GM23338 (cell line): ENCODE measurements around the gene NDUFS6. TPM values are rescaled to one million over a fixed set of nuclear protein-coding genes. Genes with fewer than 3 reads are reported as not detected.

Experiments
- ATAC-seq: fragments of 200-7000 bp; cut with Tn5 transposase; 3 replicates; pipeline ENCODE4 v1.9.1; 2020
- DNase-seq: peaks from one replicate; pipeline ENCODE4 v3.0.0-alpha.2; 2015; ENCODE audit warnings: low spot score
- H2AFZ ChIP-seq: fragments of 200-600 bp; sonication (generic); 2 replicates; pipeline ENCODE4 v1.8.0; 2016; ENCODE audit warnings: antibody characterized with exemption, mild to moderate bottlenecking, moderate library complexity
- H3F3A ChIP-seq: fragments of 200-600 bp; sonication (generic); replicated peaks from 2 replicates; pipeline ENCODE4 v1.8.0; 2017; ENCODE audit warnings: antibody characterized with exemption, mixed run types, low read depth
- H3K27ac ChIP-seq: fragments of 200-600 bp; sonication (generic); 2 replicates; pipeline ENCODE4 v1.6.1; 2016; ENCODE audit warnings: low read depth
- H3K27me3 ChIP-seq: fragments of 200-600 bp; sonication (generic); 2 replicates; pipeline ENCODE4 v1.8.0; 2016; ENCODE audit warnings: mild to moderate bottlenecking, mixed run types, moderate library complexity; ENCODE audit not compliant: insufficient read depth
- H3K36me3 ChIP-seq: fragments of 200-600 bp; sonication (generic); 2 replicates; pipeline ENCODE4 v1.8.0; 2016; ENCODE audit warnings: mild to moderate bottlenecking; ENCODE audit not compliant: insufficient read depth
- H3K4me1 ChIP-seq: fragments of 200-600 bp; sonication (generic); 2 replicates; pipeline ENCODE4 v1.8.0; 2016; ENCODE audit warnings: mild to moderate bottlenecking, moderate library complexity; ENCODE audit not compliant: insufficient read depth
- H3K4me2 ChIP-seq: fragments of 200-600 bp; sonication (generic); 2 replicates; pipeline ENCODE4 v1.7.1; 2017; ENCODE audit warnings: mixed run types
- H3K4me3 ChIP-seq: fragments of 200-600 bp; sonication (generic); 2 replicates; pipeline ENCODE4 v1.6.1; 2016; ENCODE audit warnings: mixed run types
- H3K79me2 ChIP-seq: fragments of 200-600 bp; sonication (generic); replicated peaks from 2 replicates; pipeline ENCODE4 v1.8.0; 2017; ENCODE audit warnings: mild to moderate bottlenecking; ENCODE audit not compliant: insufficient read depth
- H3K9me2 ChIP-seq: fragments of 200-600 bp; sonication (generic); 2 replicates; pipeline ENCODE4 v1.8.0; 2017; ENCODE audit not compliant: insufficient read depth
- H4K20me1 ChIP-seq: fragments of 200-600 bp; sonication (generic); replicated peaks from 2 replicates; pipeline ENCODE4 v1.8.0; 2017; ENCODE audit warnings: mild to moderate bottlenecking; ENCODE audit not compliant: insufficient read depth
- H3K27ac Mint-ChIP-seq: 2 replicates; pipeline ENCODE4 v1.8.0; 2020; ENCODE audit warnings: inconsistent platforms, mild to moderate bottlenecking, moderate library complexity, mixed read lengths
- H3K27me3 Mint-ChIP-seq: 3 replicates; pipeline ENCODE4 v1.8.0; 2022; ENCODE audit warnings: low read depth, mild to moderate bottlenecking, moderate library complexity, mixed read lengths, inconsistent platforms; ENCODE audit not compliant: insufficient read depth, poor library complexity
- H3K36me3 Mint-ChIP-seq: 3 replicates; pipeline ENCODE4 v1.8.0; 2021; ENCODE audit warnings: low read depth, mild to moderate bottlenecking, inconsistent platforms, moderate library complexity, mixed read lengths
- H3K4me1 Mint-ChIP-seq: 3 replicates; pipeline ENCODE4 v1.8.0; 2020; ENCODE audit warnings: mild to moderate bottlenecking, inconsistent platforms, mixed read lengths
- H3K4me3 Mint-ChIP-seq: 3 replicates; pipeline ENCODE4 v1.8.0; 2021; ENCODE audit warnings: moderate library complexity, mild to moderate bottlenecking, inconsistent platforms, mixed read lengths
- H3K9me3 Mint-ChIP-seq: 3 replicates; pipeline ENCODE4 v1.8.0; 2020; ENCODE audit warnings: moderate library complexity, mild to moderate bottlenecking, inconsistent platforms, mixed read lengths
- CREB1 ChIP-seq: fragments of 250-450 bp; sonication (Bioruptor Pico); IDR thresholded peaks from 2 replicates; pipeline ENCODE4 v1.5.0; 2020; ENCODE audit warnings: low read depth, mild to moderate bottlenecking, moderate library complexity
- EZH2 ChIP-seq: fragments of 200-600 bp; sonication (generic); IDR thresholded peaks from one replicate; pipeline ENCODE4 v1.8.0; 2017; ENCODE audit warnings: antibody characterized with exemption, mild to moderate bottlenecking, low read depth; ENCODE audit not compliant: unreplicated experiment
- EZH2phosphoT487 ChIP-seq: fragments of 200-600 bp; sonication (generic); IDR thresholded peaks from one replicate; pipeline ENCODE4 v1.8.1; 2018; ENCODE audit warnings: antibody characterized with exemption; ENCODE audit not compliant: unreplicated experiment
- JUNB ChIP-seq: IDR thresholded peaks from one replicate; pipeline ENCODE4 v1.6.1; 2016; ENCODE audit warnings: antibody characterized with exemption; ENCODE audit not compliant: unreplicated experiment
- NANOG ChIP-seq: IDR thresholded peaks from 2 replicates; pipeline ENCODE4 v1.6.1; 2016; ENCODE audit warnings: antibody characterized with exemption, borderline replicate concordance
- POLR2AphosphoS5 ChIP-seq: IDR thresholded peaks from 2 replicates; pipeline ENCODE4 v1.6.1; 2016; ENCODE audit warnings: antibody characterized with exemption, low read depth
- STAT1 ChIP-seq: IDR thresholded peaks from one replicate; pipeline ENCODE4 v1.6.1; 2016; ENCODE audit warnings: antibody characterized with exemption; ENCODE audit not compliant: unreplicated experiment
- ZNF114 ChIP-seq: fragments of 250-450 bp; sonication (Bioruptor Pico); IDR thresholded peaks from 2 replicates; pipeline ENCODE4 v1.5.0; 2020; ENCODE audit warnings: mild to moderate bottlenecking, moderate library complexity
- ZNF331 ChIP-seq: fragments of 250-450 bp; sonication (Bioruptor Pico); IDR thresholded peaks from 2 replicates; pipeline ENCODE4 v1.5.0; 2020; ENCODE audit warnings: low read depth, mild to moderate bottlenecking, moderate library complexity
- polyA plus RNA-seq: library from polyadenylated mRNA; unstranded; fragments of >200 nt; fragmentation: Nextera tagmentation; extraction: Ambion mirVana; gene quantifications from 2 replicates; pipeline ENCODE4 v1.2.1, GENCODE V29; 2016
- total RNA-seq: library from RNA; depleted of rRNA; stranded (reverse); fragments of >200 nt; shearing (Covaris generic); gene quantifications from 2 replicates; pipeline ENCODE4 v1.2.3, GENCODE V29; 2014
- TF ChIP-seq, protein P1 (sequence below): fragments of 250-450 bp; sonication (Bioruptor Pico); IDR thresholded peaks from 2 replicates; pipeline ENCODE4 v1.5.0; 2020; ENCODE audit warnings: mild to moderate bottlenecking, moderate library complexity
- TF ChIP-seq, protein P2 (sequence below), 2 experiments: fragments of 200-600 bp in 1 of 2; sonication (generic) in 1 of 2; conservative IDR thresholded peaks; 2 replicates each; pipeline versions ENCODE4 v1.5.1 to v1.6.1; 2016 to 2017; ENCODE audit warnings: antibody characterized with exemption in 2 of 2, low read depth in 2 of 2, mild to moderate bottlenecking in 2 of 2, moderate library complexity in 1 of 2
- TF ChIP-seq, protein P3 (sequence below): IDR thresholded peaks from 2 replicates; pipeline ENCODE4 v1.6.1; 2016; ENCODE audit warnings: antibody characterized with exemption

NDUFS6 gene
- total and polyA plus RNA-seq, 2 experiments from 2014 or later = 94.8 to 289 TPM

DNA sequence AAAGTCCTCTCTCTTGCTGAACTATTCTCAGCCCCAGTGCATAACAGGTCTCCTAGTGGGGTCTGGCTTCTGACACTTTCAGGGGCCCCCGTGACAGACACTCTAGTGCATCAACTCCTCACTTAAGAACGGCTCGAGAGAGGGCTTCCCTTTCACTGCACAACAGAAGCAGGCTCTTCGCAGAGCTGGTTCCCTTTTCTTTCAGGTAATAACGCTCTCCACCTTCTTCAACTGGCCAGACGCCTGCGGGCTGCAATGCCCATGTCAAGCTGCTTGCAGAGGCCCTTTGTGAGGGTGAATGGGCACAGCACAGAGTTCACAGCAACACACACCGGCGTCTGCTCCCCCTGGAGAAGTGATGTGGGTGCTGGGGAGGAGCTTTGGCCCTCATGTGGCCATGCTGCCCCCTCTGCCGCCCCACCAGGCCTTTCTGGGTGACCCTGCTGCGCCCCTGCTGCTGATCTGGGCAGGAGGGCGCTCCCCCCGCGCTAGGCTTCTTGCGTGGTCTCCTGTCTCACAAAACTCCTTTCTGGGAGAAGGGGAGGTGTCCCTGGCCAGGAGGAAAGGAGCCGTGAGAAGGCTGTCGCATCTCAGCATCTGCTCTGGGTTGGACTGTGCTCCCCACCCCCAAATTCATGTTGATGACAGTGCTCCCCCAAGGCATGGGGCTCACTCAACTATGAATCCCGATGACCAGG, 4.0 kb upstream of the NDUFS6 start:
- Histone ChIP-seq H3K4me3 (no peak overlapping the region), H3K4me1 (peaks cover 4% of the 10 kb centered on the region; the same call in 1 of the 2 replicates), H3K4me2 (no peak overlapping the region), H2AFZ (no peak overlapping the region), H3K79me2 (peaks cover 27% of the 10 kb centered on the region), H3K36me3 (peaks cover 7% of the 10 kb centered on the region; the same call in 1 of the 2 replicates), H3K9me2 (no peaks in the 10 kb centered on the region), H4K20me1 (no peaks in the 10 kb centered on the region; the same call in none of the 2 replicates), H3F3A (no peaks in the 10 kb centered on the region), H3K27me3 (no peaks in the 10 kb centered on the region), H3K27ac (no peak overlapping the region)
- Mint-ChIP-seq H3K4me3 (peak overlapping the region; percentile 98; the same call in 1 of the 3 replicates), H3K36me3 (peaks cover 31% of the 10 kb centered on the region), H3K27me3 (peaks cover 8% of the 10 kb centered on the region), H3K4me1 (peaks cover 18% of the 10 kb centered on the region), H3K27ac (no peak overlapping the region), H3K9me3 (no peaks in the 10 kb centered on the region)
- TF ChIP-seq CREB1 = no peak
- no peak for TF ChIP-seq ZNF331
- TF ChIP-seq POLR2AphosphoS5 = no peak
- TF ChIP-seq EZH2 = no peak
- TF ChIP-seq, protein P1, sequence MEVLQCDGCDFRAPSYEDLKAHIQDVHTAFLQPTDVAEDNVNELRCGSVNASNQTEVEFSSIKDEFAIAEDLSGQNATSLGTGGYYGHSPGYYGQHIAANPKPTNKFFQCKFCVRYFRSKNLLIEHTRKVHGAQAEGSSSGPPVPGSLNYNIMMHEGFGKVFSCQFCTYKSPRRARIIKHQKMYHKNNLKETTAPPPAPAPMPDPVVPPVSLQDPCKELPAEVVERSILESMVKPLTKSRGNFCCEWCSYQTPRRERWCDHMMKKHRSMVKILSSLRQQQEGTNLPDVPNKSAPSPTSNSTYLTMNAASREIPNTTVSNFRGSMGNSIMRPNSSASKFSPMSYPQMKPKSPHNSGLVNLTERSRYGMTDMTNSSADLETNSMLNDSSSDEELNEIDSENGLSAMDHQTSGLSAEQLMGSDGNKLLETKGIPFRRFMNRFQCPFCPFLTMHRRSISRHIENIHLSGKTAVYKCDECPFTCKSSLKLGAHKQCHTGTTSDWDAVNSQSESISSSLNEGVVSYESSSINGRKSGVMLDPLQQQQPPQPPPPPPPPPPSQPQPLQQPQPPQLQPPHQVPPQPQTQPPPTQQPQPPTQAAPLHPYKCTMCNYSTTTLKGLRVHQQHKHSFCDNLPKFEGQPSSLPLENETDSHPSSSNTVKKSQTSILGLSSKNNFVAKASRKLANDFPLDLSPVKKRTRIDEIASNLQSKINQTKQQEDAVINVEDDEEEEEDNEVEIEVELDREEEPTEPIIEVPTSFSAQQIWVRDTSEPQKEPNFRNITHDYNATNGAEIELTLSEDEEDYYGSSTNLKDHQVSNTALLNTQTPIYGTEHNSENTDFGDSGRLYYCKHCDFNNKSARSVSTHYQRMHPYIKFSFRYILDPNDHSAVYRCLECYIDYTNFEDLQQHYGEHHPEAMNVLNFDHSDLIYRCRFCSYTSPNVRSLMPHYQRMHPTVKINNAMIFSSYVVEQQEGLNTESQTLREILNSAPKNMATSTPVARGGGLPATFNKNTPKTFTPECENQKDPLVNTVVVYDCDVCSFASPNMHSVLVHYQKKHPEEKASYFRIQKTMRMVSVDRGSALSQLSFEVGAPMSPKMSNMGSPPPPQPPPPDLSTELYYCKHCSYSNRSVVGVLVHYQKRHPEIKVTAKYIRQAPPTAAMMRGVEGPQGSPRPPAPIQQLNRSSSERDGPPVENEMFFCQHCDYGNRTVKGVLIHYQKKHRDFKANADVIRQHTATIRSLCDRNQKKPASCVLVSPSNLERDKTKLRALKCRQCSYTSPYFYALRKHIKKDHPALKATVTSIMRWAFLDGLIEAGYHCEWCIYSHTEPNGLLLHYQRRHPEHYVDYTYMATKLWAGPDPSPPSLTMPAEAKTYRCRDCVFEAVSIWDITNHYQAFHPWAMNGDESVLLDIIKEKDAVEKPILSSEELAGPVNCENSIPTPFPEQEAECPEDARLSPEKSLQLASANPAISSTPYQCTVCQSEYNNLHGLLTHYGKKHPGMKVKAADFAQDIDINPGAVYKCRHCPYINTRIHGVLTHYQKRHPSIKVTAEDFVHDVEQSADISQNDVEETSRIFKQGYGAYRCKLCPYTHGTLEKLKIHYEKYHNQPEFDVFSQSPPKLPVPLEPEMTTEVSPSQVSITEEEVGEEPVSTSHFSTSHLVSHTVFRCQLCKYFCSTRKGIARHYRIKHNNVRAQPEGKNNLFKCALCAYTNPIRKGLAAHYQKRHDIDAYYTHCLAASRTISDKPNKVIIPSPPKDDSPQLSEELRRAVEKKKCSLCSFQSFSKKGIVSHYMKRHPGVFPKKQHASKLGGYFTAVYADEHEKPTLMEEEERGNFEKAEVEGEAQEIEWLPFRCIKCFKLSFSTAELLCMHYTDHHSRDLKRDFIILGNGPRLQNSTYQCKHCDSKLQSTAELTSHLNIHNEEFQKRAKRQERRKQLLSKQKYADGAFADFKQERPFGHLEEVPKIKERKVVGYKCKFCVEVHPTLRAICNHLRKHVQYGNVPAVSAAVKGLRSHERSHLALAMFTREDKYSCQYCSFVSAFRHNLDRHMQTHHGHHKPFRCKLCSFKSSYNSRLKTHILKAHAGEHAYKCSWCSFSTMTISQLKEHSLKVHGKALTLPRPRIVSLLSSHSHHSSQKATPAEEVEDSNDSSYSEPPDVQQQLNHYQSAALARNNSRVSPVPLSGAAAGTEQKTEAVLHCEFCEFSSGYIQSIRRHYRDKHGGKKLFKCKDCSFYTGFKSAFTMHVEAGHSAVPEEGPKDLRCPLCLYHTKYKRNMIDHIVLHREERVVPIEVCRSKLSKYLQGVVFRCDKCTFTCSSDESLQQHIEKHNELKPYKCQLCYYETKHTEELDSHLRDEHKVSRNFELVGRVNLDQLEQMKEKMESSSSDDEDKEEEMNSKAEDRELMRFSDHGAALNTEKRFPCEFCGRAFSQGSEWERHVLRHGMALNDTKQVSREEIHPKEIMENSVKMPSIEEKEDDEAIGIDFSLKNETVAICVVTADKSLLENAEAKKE (CRISPR knock-in tag) = no peak
- TF ChIP-seq JUNB = no peak
- no peak for TF ChIP-seq NANOG
- TF ChIP-seq, protein P2, sequence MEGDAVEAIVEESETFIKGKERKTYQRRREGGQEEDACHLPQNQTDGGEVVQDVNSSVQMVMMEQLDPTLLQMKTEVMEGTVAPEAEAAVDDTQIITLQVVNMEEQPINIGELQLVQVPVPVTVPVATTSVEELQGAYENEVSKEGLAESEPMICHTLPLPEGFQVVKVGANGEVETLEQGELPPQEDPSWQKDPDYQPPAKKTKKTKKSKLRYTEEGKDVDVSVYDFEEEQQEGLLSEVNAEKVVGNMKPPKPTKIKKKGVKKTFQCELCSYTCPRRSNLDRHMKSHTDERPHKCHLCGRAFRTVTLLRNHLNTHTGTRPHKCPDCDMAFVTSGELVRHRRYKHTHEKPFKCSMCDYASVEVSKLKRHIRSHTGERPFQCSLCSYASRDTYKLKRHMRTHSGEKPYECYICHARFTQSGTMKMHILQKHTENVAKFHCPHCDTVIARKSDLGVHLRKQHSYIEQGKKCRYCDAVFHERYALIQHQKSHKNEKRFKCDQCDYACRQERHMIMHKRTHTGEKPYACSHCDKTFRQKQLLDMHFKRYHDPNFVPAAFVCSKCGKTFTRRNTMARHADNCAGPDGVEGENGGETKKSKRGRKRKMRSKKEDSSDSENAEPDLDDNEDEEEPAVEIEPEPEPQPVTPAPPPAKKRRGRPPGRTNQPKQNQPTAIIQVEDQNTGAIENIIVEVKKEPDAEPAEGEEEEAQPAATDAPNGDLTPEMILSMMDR (conservative IDR thresholded peaks at IDR 0.05; ENCODE audit: low read depth in 2 of 2) = no peak
- TF ChIP-seq ZNF114 (CRISPR knock-in tag) = no peak
- no peak for TF ChIP-seq STAT1
- no peak for TF ChIP-seq EZH2phosphoT487
- TF ChIP-seq, protein P3, sequence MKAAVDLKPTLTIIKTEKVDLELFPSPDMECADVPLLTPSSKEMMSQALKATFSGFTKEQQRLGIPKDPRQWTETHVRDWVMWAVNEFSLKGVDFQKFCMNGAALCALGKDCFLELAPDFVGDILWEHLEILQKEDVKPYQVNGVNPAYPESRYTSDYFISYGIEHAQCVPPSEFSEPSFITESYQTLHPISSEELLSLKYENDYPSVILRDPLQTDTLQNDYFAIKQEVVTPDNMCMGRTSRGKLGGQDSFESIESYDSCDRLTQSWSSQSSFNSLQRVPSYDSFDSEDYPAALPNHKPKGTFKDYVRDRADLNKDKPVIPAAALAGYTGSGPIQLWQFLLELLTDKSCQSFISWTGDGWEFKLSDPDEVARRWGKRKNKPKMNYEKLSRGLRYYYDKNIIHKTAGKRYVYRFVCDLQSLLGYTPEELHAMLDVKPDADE = no peak
- no peak for ATAC-seq
- no peak for DNase-seq
